ENCODE data around the gene SNAPIN. TPM values are rescaled to one million over a fixed set of nuclear protein-coding genes. Genes with fewer than 3 reads are reported as not detected.
"Not testable (repeated sequence)": the region's sequence is repeated elsewhere in the genome, so short reads cannot be mapped to it uniquely, and the experiment has no call there.

SNAPIN gene
- total RNA-seq, 2 experiments from 2014 or later: 31.3 to 32.1 TPM

DNA sequence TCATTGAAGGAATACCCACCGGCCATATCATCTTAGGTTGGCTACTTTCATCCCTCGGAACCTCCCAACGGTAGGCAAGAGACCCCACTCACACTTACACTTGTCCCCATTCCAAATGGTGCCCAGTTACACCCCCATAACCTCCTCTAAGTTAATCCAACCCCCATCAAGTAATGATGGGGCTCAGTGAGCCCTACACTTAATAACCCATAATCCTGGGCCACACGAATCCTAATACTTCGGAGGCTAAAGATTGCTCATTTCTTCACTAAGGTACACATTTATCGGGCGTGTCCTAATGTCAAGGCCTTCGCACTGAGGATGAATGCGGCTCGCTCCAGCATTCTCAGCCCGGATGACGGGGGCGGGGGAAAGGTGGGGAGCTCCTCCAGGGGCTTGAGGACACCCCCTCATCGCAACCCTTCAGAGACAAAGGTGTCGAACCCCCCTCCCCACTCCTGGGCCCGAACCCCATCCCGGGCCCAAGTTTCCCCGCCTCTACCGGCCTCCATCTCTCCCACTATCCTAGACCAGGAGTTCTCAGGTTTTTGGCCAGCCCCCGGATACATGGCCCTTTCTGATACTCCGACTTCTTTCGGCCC is 11.9 kb downstream of the SNAPIN start:
- peak; percentile 43 for DNase-seq
- Mint-ChIP-seq H3K4me1 (ENCODE audit: low read depth) (peaks cover 31% of the 10 kb centered on the region), H3K4me3 (no peak overlapping the region), H3K36me3 (peaks cover 41% of the 10 kb centered on the region), H3K9me3 (no peaks in the 10 kb centered on the region), H3K27ac (no peak overlapping the region), H3K27me3 (no peaks in the 10 kb centered on the region)
- ChIA-PET POLR2A (interaction anchor here (1.0 to 3.0 kb wide), 3 partner anchors 11 to 36 kb away, joined by 3 to 19 read pairs (median 12); partner anchors contain the start of genes CHTOP and SNAPIN), CTCF (no interaction called here)
- intact Hi-C loops (cut with micrococcal nuclease): loop anchor here (2.0 kb wide), 4 partner anchors 56 to 320 kb away; partner anchors contain the start of genes GATAD2B and RPS27

DNA sequence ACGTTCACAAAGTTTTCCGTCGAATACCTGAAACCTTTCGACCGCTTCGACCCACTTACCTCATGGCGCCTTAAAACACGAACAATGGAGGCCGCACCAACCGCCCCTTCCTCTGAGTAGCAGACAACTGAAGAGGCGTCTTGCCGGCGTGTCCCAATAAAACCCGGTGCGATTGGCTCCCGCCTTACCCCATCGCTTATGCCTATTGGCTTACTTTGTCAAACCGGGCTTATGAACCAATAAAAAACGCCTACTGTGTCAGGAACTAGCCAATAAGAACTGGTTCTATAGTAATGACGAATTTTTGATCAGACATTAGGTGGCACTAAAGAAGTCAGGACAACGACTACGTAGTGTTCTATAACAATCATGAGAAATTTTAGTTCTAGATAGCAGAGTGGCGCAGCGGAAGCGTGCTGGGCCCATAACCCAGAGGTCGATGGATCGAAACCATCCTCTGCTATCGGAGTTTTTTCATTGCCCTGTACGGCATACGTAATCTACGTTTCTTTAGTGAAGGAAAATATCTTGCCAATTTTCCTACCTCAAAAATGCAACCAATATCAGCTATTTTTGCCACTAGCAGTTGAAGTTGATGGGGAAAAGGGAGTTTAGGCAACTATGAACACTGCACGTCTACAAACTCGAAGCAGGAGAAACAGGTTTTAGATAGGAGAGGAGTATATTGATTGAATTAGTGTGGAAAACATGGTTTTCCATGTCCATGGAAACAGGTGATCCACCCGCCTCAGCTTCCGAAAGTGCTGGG is 12.5 kb downstream of the SNAPIN start, which contains the start of gene ILF2:
Gene ILF2 (minus strand): TSS at position 135 of the 769 bp plus-strand sequence. CDS start 71 bp downstream, at position 64.
- CTCF ChIA-PET: interaction anchor here (0.6 to 2.1 kb wide), 10 partner anchors 9 to 315 kb away, joined by 3 to 14 read pairs (median 3); partner anchors contain the start of genes CHTOP and RAB13
- Mint-ChIP-seq H3K4me3 (no peak within 1 kb of the TSS), H3K27me3 (no peaks in the 10 kb centered on the region), H3K36me3 (peaks cover 34% of the 10 kb centered on the region), H3K27ac (no peak within 1 kb of the TSS), H3K9me3 (no peaks in the 10 kb centered on the region), H3K4me1 (ENCODE audit: low read depth) (peaks cover 31% of the 10 kb centered on the region)
- peak; percentile 99 for DNase-seq
- POLR2A ChIA-PET: interaction anchor here (0.6 to 3.0 kb wide), 7 partner anchors 12 to 443 kb away, joined by 3 to 19 read pairs (median 4); partner anchors contain the start of genes CHTOP, JTB and SNAPIN
- intact Hi-C loops (cut with micrococcal nuclease): loop anchor here (1.0 to 2.0 kb wide), 11 partner anchors 13 to 320 kb away; partner anchors contain the start of genes CRTC2, GATAD2B, RPS27 and SNAPIN

- not testable (repeated sequence) for H3K27me3 Mint-ChIP-seq, H3K27ac Mint-ChIP-seq, H3K4me3 Mint-ChIP-seq, H3K9me3 Mint-ChIP-seq
- ChIA-PET CTCF (interaction anchor here (0.6 to 2.1 kb wide), 17 partner anchors 9 to 314 kb away, joined by 3 to 14 read pairs (median 4); partner anchors contain the start of genes CHTOP and RAB13), POLR2A (interaction anchor here (0.6 to 3.0 kb wide), 12 partner anchors 12 to 486 kb away, joined by 3 to 19 read pairs (median 4); partner anchors contain the start of genes CHTOP, JTB, S100A6 and SNAPIN)
- intact Hi-C loops (cut with micrococcal nuclease): loop anchor here (1.0 to 2.0 kb wide), 11 partner anchors 13 to 319 kb away; partner anchors contain the start of genes CRTC2, GATAD2B, RPS27 and SNAPIN
- peaks cover 31% of the 10 kb centered on the region for H3K4me1 Mint-ChIP-seq (ENCODE audit: low read depth)
- peaks cover 33% of the 10 kb centered on the region for H3K36me3 Mint-ChIP-seq
- DNase-seq: peak; percentile 73
These were observed 13.3 kb downstream of the SNAPIN start for GRCh38 chr1:153671628-153672353.

GRCh38 chr1:153673511-153673910 is 15.0 kb downstream of the SNAPIN start:
- Mint-ChIP-seq H3K9me3 (no peaks in the 10 kb centered on the region), H3K27ac (no peak overlapping the region), H3K4me3 (no peak overlapping the region), H3K36me3 (peaks cover 18% of the 10 kb centered on the region), H3K4me1 (ENCODE audit: low read depth) (peaks cover 32% of the 10 kb centered on the region), H3K27me3 (peaks cover 15% of the 10 kb centered on the region)
- ChIA-PET CTCF (interaction anchor here (1.7 kb wide), 1 partner anchor 14 kb away, joined by 4 read pairs; no protein-coding TSS in a partner anchor), POLR2A (no interaction called here)
- DNase-seq: no peak
- intact Hi-C loops (cut with micrococcal nuclease): no loop called here

- no peaks in the 10 kb centered on the region for H3K9me3 Mint-ChIP-seq
- no peaks in the 10 kb centered on the region for H3K36me3 Mint-ChIP-seq
- no peak overlapping the region for H3K27ac Mint-ChIP-seq
- intact Hi-C loops (cut with micrococcal nuclease): loop anchor here (1.0 to 2.0 kb wide), 2 partner anchors 71 to 97 kb away; partner anchors contain the start of gene SLC27A3
- DNase-seq: peak; percentile 65
- ChIA-PET CTCF (interaction anchor here (0.6 to 3.0 kb wide), 21 partner anchors 15 to 805 kb away, joined by 3 to 11 read pairs (median 4); partner anchors contain the start of genes INTS3, RAB13 and SLC27A3), POLR2A (interaction anchor here (0.6 to 0.7 kb wide), 2 partner anchors 308 to 309 kb away, joined by 3 read pairs; no protein-coding TSS in a partner anchor)
- peak overlapping the region; percentile 53 for H3K4me3 Mint-ChIP-seq
- H3K27me3 Mint-ChIP-seq: peaks cover 41% of the 10 kb centered on the region
- peaks cover 19% of the 10 kb centered on the region for H3K4me1 Mint-ChIP-seq (ENCODE audit: low read depth)
These were observed 19.4 kb downstream of the SNAPIN start for GRCh38 chr1:153677718-153678518.

GRCh38 chr1:153678519-153679336 is 20.2 kb downstream of the SNAPIN start, which contains the start of gene NPR1:
Gene NPR1, plus strand, starts transcription at chr1:153678688. Its CDS starts 421 bp downstream, at chr1:153679109.
- Mint-ChIP-seq H3K27ac (no peak within 1 kb of the TSS), H3K4me1 (ENCODE audit: low read depth) (peaks cover 19% of the 10 kb centered on the region)
- intact Hi-C loops (cut with micrococcal nuclease): loop anchor here (2.0 kb wide), 1 partner anchor 96 kb away; the partner anchor contains the start of gene SLC27A3

DNA sequence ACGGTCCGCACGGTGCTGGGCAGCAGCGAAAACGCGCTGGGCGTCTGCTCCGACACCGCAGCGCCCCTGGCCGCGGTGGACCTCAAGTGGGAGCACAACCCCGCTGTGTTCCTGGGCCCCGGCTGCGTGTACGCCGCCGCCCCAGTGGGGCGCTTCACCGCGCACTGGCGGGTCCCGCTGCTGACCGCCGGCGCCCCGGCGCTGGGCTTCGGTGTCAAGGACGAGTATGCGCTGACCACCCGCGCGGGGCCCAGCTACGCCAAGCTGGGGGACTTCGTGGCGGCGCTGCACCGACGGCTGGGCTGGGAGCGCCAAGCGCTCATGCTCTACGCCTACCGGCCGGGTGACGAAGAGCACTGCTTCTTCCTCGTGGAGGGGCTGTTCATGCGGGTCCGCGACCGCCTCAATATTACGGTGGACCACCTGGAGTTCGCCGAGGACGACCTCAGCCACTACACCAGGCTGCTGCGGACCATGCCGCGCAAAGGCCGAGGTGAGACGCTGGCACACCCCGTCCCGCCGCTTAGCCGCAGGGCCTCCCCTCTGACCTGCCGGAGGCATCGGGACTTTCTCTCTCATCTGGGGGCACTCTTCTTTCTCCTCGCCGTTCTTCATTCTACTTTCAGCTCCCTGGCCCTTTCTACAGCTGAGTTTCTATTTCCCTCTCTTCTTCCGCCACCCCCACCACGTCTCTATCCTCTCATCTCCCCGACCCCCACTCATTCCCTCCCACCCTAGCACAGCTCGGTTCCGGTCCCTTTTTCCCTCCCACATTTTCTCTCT is 21.0 kb downstream of the SNAPIN start:
- Mint-ChIP-seq H3K4me3 (peak overlapping the region; percentile 44), H3K4me1 (ENCODE audit: low read depth) (peaks cover 19% of the 10 kb centered on the region), H3K9me3 (no peaks in the 10 kb centered on the region), H3K36me3 (no peaks in the 10 kb centered on the region), H3K27me3 (peaks cover 44% of the 10 kb centered on the region), H3K27ac (no peak overlapping the region)
- peak; percentile 27 for DNase-seq
- CTCF ChIA-PET: interaction anchor here (0.6 to 1.3 kb wide), 6 partner anchors 27 to 242 kb away, joined by 3 to 4 read pairs (median 3); no protein-coding TSS in a partner anchor
- intact Hi-C loops (cut with micrococcal nuclease): loop anchor here (2.0 kb wide), 1 partner anchor 95 kb away; the partner anchor contains the start of gene SLC27A3
- POLR2A ChIA-PET: no interaction called here

More at GRCh38 chr1:153678519-153679336, 20.2 kb downstream of the SNAPIN start, which contains the start of gene NPR1:
- peak; percentile 27 for DNase-seq
- H3K9me3 Mint-ChIP-seq: no peaks in the 10 kb centered on the region
- peaks cover 41% of the 10 kb centered on the region for H3K27me3 Mint-ChIP-seq
- CTCF ChIA-PET: interaction anchor here (0.8 to 1.9 kb wide), 12 partner anchors 28 to 307 kb away, joined by 3 to 8 read pairs (median 4); partner anchors contain the start of genes INTS3 and SLC27A3
- peak within 1 kb of the TSS; percentile 67 for H3K4me3 Mint-ChIP-seq
- H3K36me3 Mint-ChIP-seq: no peaks in the 10 kb centered on the region
- POLR2A ChIA-PET: interaction anchor here (0.7 kb wide), 1 partner anchor 307 kb away, joined by 3 read pairs; no protein-coding TSS in a partner anchor

DNA sequence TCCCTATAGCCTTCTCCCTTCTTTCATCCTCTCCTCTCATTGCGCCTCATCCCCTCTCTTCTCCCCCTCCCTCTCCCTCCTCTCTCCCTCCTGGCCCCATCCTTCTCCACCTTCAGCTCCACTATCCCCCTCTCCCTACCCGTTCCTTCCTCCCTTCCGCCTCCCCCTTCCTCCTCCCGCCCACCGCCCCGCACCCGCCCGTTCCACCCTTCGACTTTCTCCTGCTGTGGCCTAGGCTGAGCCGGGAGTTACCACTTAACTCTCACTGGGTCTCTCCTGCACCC is 21.6 kb downstream of the SNAPIN start:
- ChIA-PET POLR2A (no interaction called here), CTCF (interaction anchor here (0.6 to 1.3 kb wide), 4 partner anchors 49 to 241 kb away, joined by 3 to 4 read pairs (median 3); no protein-coding TSS in a partner anchor)
- Mint-ChIP-seq H3K4me3 (peak overlapping the region; percentile 44), H3K27me3 (peaks cover 44% of the 10 kb centered on the region), H3K36me3 (no peaks in the 10 kb centered on the region), H3K9me3 (no peaks in the 10 kb centered on the region), H3K4me1 (ENCODE audit: low read depth) (peaks cover 19% of the 10 kb centered on the region), H3K27ac (no peak overlapping the region)
- DNase-seq: no peak
- intact Hi-C loops (cut with micrococcal nuclease): no loop called here

- Mint-ChIP-seq H3K27me3 (peaks cover 38% of the 10 kb centered on the region), H3K27ac (no peak overlapping the region), H3K9me3 (no peaks in the 10 kb centered on the region), H3K4me3 (no peak overlapping the region), H3K36me3 (no peaks in the 10 kb centered on the region), H3K4me1 (ENCODE audit: low read depth) (peaks cover 15% of the 10 kb centered on the region)
- DNase-seq: no peak
- ChIA-PET CTCF (interaction anchor here (0.6 kb wide), 1 partner anchor 72 kb away, joined by 3 read pairs; no protein-coding TSS in a partner anchor), POLR2A (no interaction called here)
- intact Hi-C loops (cut with micrococcal nuclease): no loop called here
These were observed 24.2 kb downstream of the SNAPIN start for GRCh38 chr1:153682730-153683129.

Measured in activated CD4-positive, alpha-beta memory T cell treated with anti-CD3 and anti-CD28 coated beads for 36 hours (primary cell).